Fibroblast of skin of left biceps (primary cell): ENCODE measurements around the gene JAG1.
"Not testable (repeated sequence)": the region's sequence is repeated elsewhere in the genome, so short reads cannot be mapped to it uniquely, and the experiment has no call there.

Source experiments
- DNase-seq, 2 experiments: peaks; one replicate each; pipeline ENCODE4 v3.0.0-alpha.2; 2013; ENCODE audit warnings: low read depth in 2 of 2

Gene JAG1

GRCh38 chr20:10637031-10637559 is 36.7 kb downstream of the JAG1 start:
- no peak for DNase-seq

- DNase-seq: peak in 1 of 2 experiments; percentile 51
Observed at GRCh38 chr20:10636326-10636818, 37.4 kb downstream of the JAG1 start.

GRCh38 chr20:10635476-10636208 is 38.2 kb downstream of the JAG1 start:
- no peak for DNase-seq

- DNase-seq: no peak
Observed at GRCh38 chr20:10634683-10635411, 39.0 kb downstream of the JAG1 start.

- DNase-seq: no peak
Observed at GRCh38 chr20:10634211-10634610, 39.6 kb downstream of the JAG1 start.

- no peak for DNase-seq
Observed at GRCh38 chr20:10633718-10634117, 40.1 kb downstream of the JAG1 start.

GRCh38 chr20:10632721-10633509 is 40.9 kb downstream of the JAG1 start:
- DNase-seq: no peak

GRCh38 chr20:10631126-10631525 is 42.7 kb downstream of the JAG1 start:
- DNase-seq: no peak

GRCh38 chr20:10629946-10630650 is 43.7 kb downstream of the JAG1 start:
- no peak for DNase-seq

GRCh38 chr20:10626896-10627295 is 46.9 kb downstream of the JAG1 start:
- DNase-seq: no peak

GRCh38 chr20:10625641-10626040 is 48.2 kb downstream of the JAG1 start:
- no peak for DNase-seq

- no peak for DNase-seq
Observed at GRCh38 chr20:10622657-10623418, 51.0 kb downstream of the JAG1 start.

GRCh38 chr20:10621149-10621548 is 52.6 kb downstream of the JAG1 start:
- no peak for DNase-seq

GRCh38 chr20:10619427-10619826 is 54.4 kb downstream of the JAG1 start:
- DNase-seq: peak; percentile 86

- no peak for DNase-seq
Observed at GRCh38 chr20:10618611-10619245, 55.1 kb downstream of the JAG1 start.

GRCh38 chr20:10617549-10618133 is 56.2 kb downstream of the JAG1 start:
- not testable (repeated sequence) for DNase-seq

- DNase-seq: no peak
Observed at GRCh38 chr20:10616212-10616611, 57.6 kb downstream of the JAG1 start.

- DNase-seq: no peak
Observed at GRCh38 chr20:10613911-10614310, 59.9 kb downstream of the JAG1 start.

GRCh38 chr20:10613426-10613825 is 60.4 kb downstream of the JAG1 start:
- DNase-seq: not testable (repeated sequence)

- no peak for DNase-seq
Observed at GRCh38 chr20:10611357-10611756, 62.4 kb downstream of the JAG1 start.
